Ramos (cell line): ENCODE data around the gene BCL11B.

Source experiments
- in situ Hi-C: fragments of 300-500 bp; cut with MboI; formaldehyde crosslinking; loops from one replicate; pipeline ENCODE4 v1.14.3; 2022; ENCODE audit warnings: low sequenced_read_pairs; ENCODE audit not compliant: unreplicated experiment

Gene BCL11B

GRCh38 chr14:99175331-99176155 lies 96.5 kb downstream of the BCL11B start:
- in situ Hi-C loops, result no loop called here

- in situ Hi-C loops, result no loop called here
These were observed 97.2 kb downstream of the BCL11B start for GRCh38 chr14:99174770-99175319.

DNA sequence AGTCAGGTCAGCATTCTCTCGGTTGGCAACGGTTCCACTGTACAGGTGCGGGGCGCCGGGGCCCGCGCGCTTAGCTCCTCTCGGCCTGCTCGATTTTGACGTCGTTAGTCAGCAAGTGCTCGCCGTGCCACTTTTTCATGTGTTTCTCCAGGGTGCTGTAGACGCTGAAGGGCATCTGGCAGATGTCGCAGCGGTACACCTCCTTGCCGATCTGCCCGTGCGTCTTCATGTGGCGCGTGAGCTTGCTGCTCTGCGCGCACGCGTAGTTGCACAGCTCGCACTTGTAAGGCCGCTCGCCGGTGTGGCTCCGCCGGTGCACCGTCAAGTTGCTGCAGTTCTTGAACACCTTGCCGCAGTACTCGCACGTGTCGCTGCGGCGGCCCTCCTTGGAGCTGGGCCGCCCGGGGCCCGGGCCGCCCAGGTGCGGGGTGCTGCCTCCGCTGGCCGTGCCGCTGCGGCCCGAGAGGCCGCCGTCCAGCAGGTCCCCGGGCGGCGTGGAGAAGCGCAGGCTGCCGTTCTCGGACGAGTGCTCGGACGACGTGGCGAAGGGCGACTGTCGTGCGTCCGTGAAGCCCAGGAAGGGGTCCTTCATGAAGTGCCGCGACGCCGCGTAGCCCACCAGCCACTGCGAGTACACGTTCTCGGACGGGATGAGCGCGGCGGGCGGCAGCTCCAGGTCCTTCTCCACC lies 97.8 kb downstream of the BCL11B start:
- in situ Hi-C loops, result no loop called here

DNA sequence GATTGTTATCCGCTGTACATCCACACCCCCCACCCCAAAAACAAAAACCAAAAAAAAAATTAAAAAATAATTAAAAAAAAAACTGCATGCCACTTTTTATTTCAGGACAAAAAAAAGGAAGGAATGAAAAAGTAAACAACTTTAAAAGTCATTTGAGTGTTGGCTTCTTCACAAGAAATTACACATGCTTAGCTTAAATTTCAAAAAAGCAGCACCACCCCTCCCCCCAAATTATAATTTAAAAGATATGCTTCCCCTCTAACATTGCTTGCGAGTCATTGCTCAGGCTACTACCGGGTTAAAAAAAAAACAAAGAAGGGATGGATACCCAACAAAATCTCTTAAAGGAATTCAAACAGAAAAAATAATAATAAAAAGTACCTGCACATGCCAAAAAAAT lies 98.5 kb downstream of the BCL11B start:
- in situ Hi-C loops, result no loop called here

GRCh38 chr14:99173086-99173485 lies 98.9 kb downstream of the BCL11B start:
- in situ Hi-C loops, result no loop called here

DNA sequence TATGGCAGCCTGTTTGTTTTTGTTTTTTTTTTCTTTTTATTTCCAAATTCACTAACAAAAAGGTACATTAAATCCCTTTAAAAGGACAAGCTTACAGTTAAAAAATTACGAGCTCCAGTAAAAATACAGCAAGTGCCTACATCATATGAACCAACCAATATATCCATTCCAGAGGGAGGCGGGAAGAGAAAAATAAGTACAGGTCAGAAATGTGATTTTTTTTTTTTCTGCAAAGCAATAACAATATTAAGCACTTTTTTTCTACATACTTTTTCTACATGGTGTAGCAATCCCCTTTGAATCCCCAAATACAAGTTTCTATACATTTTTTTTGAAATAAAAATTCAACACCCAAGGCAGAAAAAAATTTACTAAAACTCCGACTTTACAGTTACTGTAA lies 100.6 kb downstream of the BCL11B start:
- in situ Hi-C loops, result no loop called here

DNA sequence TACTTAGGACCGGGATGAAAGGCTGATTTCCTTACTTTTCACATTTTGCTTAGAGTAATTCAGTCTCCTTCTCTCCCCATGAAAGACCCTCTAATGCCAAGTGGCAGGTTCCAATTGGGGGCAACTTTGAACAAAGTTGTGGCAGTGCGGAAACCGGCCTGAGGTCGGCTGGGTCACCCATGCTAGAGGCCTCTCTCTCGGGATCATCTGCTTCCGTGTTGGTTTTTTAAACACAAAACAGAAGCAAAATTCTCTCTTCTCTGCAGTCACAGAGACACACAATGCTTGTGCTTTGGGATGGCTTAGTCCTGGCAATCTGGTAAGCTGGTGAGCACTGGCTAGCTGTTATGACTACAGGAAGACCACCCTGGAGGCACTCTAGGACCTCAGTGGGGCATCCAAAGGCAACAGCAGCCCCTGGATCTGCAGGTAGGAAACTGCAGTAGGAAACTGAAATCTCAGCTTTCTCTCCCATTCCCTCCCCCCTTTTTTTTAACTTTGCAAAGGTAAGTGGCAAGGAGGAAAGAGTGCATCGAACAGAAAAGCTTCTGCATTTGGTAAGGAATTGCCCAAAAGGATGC lies 102.1 kb downstream of the BCL11B start:
- in situ Hi-C loops, result no loop called here

- in situ Hi-C loops, result no loop called here
These were observed 103.7 kb downstream of the BCL11B start for GRCh38 chr14:99168330-99168729.

DNA sequence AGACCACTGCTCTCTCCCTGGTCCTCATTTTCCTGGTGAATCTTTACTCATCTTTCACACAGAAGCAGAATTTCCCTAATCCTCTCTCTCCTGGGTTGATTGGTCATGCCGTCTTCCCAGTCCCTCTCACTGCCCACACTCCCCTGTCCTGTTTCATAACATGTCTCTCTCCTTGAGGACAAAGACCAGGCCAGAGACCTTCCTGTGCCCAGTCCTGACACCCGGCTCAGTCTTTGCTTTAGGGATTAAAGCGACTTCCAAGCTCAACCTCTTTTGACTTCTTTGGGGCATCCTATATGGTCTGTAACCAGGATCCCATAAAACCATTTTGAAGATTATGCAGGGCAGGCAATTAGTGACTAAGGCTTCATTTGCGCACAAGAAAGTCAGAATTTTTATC lies 105.5 kb downstream of the BCL11B start:
- in situ Hi-C loops, result no loop called here

GRCh38 chr14:99164712-99165111 lies 107.3 kb downstream of the BCL11B start:
- in situ Hi-C loops, result no loop called here

GRCh38 chr14:99163446-99163845 lies 108.6 kb downstream of the BCL11B start:
- in situ Hi-C loops, result no loop called here

GRCh38 chr14:99159341-99160340 lies 112.4 kb downstream of the BCL11B start:
- in situ Hi-C loops, result no loop called here

GRCh38 chr14:99158646-99159165 lies 113.3 kb downstream of the BCL11B start:
- in situ Hi-C loops, result no loop called here

- in situ Hi-C loops, result no loop called here
These were observed 113.8 kb downstream of the BCL11B start for GRCh38 chr14:99158150-99158549.

DNA sequence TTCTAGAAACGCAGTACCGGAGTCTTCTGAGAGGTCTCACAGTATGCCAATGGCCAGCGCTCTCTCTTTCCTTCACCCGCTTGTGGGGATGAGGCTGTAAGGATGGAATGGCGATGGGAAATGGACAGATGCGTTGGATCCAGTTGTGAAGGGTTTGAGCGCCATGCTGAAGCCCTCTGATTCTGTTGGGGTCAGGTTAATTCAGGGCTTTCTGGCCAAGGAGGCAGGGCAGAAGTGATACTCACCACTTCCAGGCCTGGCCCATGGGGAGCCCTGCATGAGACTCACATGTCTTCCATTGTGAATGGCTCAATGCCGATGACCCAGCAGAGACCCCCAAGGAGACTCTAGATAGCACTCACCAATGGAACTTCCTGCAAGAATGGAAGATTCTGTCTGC lies 114.3 kb downstream of the BCL11B start:
- in situ Hi-C loops, result no loop called here

DNA sequence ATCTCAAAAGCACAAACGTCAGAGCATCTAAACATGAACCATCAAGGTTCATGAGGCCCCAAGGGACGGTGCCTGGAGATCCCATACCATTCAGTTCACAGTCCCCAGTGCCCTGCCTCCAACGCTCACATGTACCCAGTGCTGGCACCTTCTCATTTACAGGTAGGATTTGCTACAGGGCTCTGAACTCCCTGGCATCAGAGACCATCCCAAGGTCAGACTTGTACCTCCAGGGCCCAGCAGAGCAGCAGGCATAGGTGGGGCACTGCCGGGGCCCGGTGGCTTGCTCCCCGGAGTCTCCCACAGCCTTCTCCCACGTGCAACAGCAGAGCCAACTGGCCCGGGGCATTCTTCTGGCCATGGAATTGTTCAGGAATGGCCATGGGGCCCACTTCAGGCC lies 114.8 kb downstream of the BCL11B start:
- in situ Hi-C loops, result no loop called here

DNA sequence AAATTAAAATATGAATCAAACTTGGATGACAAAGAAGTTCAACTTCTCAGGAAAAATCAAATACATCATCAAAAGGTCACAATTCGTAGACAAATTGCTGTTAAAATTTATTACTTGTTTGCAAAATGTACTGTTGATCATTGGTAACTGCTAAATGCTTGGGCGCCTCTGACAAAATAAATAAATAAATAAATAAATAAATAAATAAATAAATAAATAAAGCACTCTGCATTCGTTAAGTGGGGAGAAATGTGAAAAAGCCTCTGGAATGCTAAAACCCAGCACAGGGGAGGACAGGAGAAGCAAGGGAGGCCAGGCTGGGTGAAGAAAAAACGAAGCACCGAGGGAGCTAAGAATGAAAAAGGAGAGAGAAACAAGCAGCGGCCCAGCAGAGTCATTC lies 115.2 kb downstream of the BCL11B start:
- in situ Hi-C loops, result no loop called here

DNA sequence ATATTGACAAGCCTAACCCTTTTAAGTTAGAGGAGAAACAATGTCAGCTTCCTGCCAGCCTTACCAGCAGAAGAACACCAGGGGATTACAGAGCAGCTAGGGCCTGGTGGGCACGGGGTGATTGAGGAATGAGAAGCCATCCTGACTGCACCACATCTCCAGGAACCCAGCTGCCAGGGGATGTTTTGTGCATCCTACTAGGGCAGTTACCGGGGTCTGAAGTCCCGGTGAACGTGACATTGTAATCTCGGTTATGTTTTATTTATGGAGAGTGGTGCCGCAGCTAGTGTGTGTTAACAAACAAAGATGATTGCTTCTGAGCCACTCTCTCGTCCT lies 115.9 kb downstream of the BCL11B start:
- in situ Hi-C loops, result no loop called here

DNA sequence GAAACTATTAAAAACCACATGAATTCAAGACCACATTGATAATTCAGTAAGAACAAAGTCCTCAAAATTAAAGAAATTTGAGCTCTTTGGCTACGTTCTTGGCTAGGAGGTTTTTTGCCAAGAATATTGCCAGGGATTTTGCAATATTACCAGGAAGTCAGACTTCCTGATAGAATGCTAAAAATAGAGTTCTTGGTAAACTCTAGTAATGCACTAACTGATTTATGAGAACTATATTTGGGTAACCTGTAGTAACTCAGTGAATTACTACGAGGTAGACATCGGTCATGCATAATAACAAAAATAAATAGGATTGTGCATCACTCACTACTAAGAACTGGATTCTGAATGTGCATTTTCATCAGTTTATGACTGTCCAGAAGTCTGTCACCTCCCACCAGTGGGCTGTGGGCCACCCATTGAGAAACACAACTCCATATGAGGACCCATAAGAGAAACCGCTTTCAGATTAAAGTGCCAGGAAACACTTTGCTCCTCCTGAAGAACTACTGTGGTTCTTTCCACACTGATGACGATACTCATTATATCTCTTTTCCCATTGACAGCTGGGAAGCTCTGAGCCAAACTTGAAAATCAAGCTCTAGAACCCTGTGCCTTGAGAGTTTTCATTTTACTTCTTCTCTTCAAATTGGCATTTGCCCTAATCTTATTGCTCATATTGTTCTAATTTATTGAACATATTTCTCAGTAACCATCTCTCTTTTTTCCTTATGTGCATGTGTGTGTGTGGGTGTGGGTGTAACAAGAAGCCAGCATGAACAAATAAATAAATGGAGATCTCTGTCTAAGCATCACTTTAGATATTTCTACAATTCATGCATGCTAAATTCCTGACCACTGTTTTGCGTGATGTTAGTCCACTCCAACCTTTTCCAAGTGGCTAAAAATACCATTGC lies 116.6 kb downstream of the BCL11B start:
- in situ Hi-C loops, result no loop called here
